ENCODE measurements around the gene EVL. TPM values are rescaled to one million over a fixed set of nuclear protein-coding genes. Genes with fewer than 3 reads are reported as not detected.

The EVL gene
- total and polyA plus RNA-seq, 2 of the 8 experiments (the other 6 are each of a cell fraction or from before 2014, with no cell fraction given), result 30.7 to 64.6 TPM

DNA sequence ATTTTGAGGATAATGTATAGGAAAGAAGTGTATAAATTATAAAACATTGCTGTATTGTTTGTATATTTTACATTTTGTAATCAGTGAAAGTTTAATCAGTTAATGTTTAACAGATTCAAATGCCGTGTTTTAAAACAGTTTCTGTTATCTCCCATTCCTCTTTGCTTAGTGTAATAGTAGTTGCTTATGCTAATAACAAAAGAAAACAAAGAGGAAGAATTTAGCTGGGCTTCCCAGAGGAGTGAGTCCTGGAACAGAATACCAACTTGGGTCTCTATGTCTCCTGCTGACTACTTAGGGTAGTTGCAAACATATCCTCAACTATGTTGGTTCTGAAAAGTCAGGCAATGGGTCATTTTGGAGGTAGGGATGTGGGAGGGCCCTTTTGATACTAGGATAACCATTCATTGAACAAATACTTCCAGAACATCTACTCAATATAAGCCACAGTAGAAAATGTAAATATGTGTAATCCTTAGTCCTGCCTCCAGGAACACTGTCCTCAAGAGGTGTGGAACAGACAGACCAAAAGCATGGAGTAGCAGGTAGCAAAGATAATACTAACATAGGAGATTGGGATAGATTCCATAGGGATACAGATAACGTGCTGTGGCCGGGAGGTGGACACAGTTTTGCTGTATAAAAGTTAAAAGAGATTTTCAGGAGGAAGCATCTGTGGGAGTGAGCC is 36.1 kb upstream of the EVL start:
- no peak overlapping the region for H4K5ac ChIP-seq (ENCODE audit: insufficient read length, low read depth, low read length)
- H2BK20ac ChIP-seq (ENCODE audit: low read length), result no peak overlapping the region
- no peak for TF ChIP-seq SUZ12 (IDR thresholded peaks at IDR 0.05; ENCODE audit: low read length)
- TF ChIP-seq POLR2AphosphoS5 (IDR thresholded peaks at IDR 0.05; ENCODE audit: low read depth, low read length), result peak; percentile 72; the same call in 1 of the 2 replicates
- no peak overlapping the region for H3K18ac ChIP-seq (ENCODE audit: extremely low read depth, low read length)
- H3K23ac ChIP-seq (ENCODE audit: insufficient read length), result no peak overlapping the region
- no peak overlapping the region for H2BK5ac ChIP-seq (ENCODE audit: low read depth, low read length)
- no peak overlapping the region for H3K27ac ChIP-seq (ENCODE audit: low read depth, low read length)
- H4K91ac ChIP-seq (replicated peaks; ENCODE audit: insufficient read length, low read length), result no peak overlapping the region
- H3K9me3 ChIP-seq (ENCODE audit: insufficient read depth in 2 of 2, low read depth in 1 of 2, low read length in 1 of 2), result no peaks in the 10 kb centered on the region
- FAIRE-seq (no peak), DNase-seq (ENCODE audit: low read depth in 1 of 2, low spot score in 2 of 2) (no peak)
- H3K27me3 ChIP-seq (replicated peaks in 1 of 4; ENCODE audit: control insufficient read depth in 3 of 4, extremely low read depth in 1 of 4, insufficient read depth in 3 of 4, low read length in 3 of 4), result peaks cover 0 to 2% (median 0%) of the 10 kb centered on the region in 4 experiments; a peak in 2 of 7 replicates
- ChIA-PET POLR2A (ENCODE audit: partially characterized antibody) (no interaction called here), CTCF (ENCODE audit: partially characterized antibody) (interaction anchor here (0.9 to 1.6 kb wide), 4 partner anchors 12 to 344 kb away, joined by 3 read pairs; no protein-coding TSS in a partner anchor)
- H3K9ac ChIP-seq (replicated peaks in 1 of 4; ENCODE audit: extremely low read depth in 1 of 4, low read depth in 3 of 4, low read length in 3 of 4), result no peak overlapping the region
- no peak overlapping the region for H3K14ac ChIP-seq (ENCODE audit: insufficient read length)
- peaks cover 6 to 12% of the 10 kb centered on the region in 2 experiments for H4K20me1 ChIP-seq (replicated peaks in 1 of 2; ENCODE audit: control insufficient read depth in 1 of 2, insufficient read depth in 2 of 2, low read length in 2 of 2)
- H3K79me1 ChIP-seq (ENCODE audit: low read depth, low read length), result peaks cover 3% of the 10 kb centered on the region
- no peak overlapping the region for H2BK120ac ChIP-seq (replicated peaks; ENCODE audit: low read depth, low read length)
- H3K4me2 ChIP-seq (ENCODE audit: insufficient read depth in 1 of 2, low read depth in 2 of 2, low read length in 2 of 2), result no peak overlapping the region
- WGBS, 2 experiments (ENCODE audit: extremely low coverage in 1 of 2, insufficient coverage in 1 of 2, insufficient read length in 1 of 2, insufficient replicate concordance in 2 of 2, low coverage in 1 of 2, low lambda C conversion rate in 2 of 2, missing lambda C conversion rate in 1 of 2), result 83% methylated on average over 3 of the region's 3 CpGs; no CpG with 5 or more reads in 1 of the 2 experiments
- no peaks in the 10 kb centered on the region for H3K23me2 ChIP-seq (ENCODE audit: low read depth, low read length)
- no peak overlapping the region for H3K4me3 ChIP-seq (ENCODE audit: extremely low read depth in 1 of 4, insufficient read depth in 2 of 4, low read depth in 3 of 4, low read length in 4 of 4)
- no peaks in the 10 kb centered on the region for H3K4me1 ChIP-seq (replicated peaks in 1 of 4; ENCODE audit: control insufficient read depth in 3 of 4, insufficient read depth in 4 of 4, low read length in 3 of 4)
- H3K79me2 ChIP-seq (ENCODE audit: control insufficient read depth in 1 of 2, insufficient read depth in 2 of 2, low read length in 2 of 2), result peaks cover 0 to 5% of the 10 kb centered on the region in 2 experiments; a peak in 2 of 4 replicates
- H2BK15ac ChIP-seq (ENCODE audit: low read length), result no peak overlapping the region
- no peaks in the 10 kb centered on the region for H3K36me3 ChIP-seq (ENCODE audit: control insufficient read depth in 2 of 4, insufficient read depth in 4 of 4, low read length in 3 of 4)
- H3K4ac ChIP-seq (replicated peaks; ENCODE audit: insufficient read length, low read depth, low read length), result no peak overlapping the region
- H2BK12ac ChIP-seq (ENCODE audit: low read depth, low read length), result no peak overlapping the region
- H4K8ac ChIP-seq (ENCODE audit: extremely low read depth, insufficient read depth, low read length), result no peak overlapping the region
- no peak overlapping the region for H2AK5ac ChIP-seq (ENCODE audit: low read depth, low read length)
- no peak overlapping the region for H3K56ac ChIP-seq (replicated peaks; ENCODE audit: insufficient read length, low read depth, low read length)
- no peak overlapping the region for H2AFZ ChIP-seq (ENCODE audit: low read length)

Measured in H1 (cell line).